HG03442 (cell line): ENCODE data around the gene RANBP17.
"Not testable (repeated sequence)": the region's sequence is repeated elsewhere in the genome, so short reads cannot be mapped to it uniquely, and the experiment has no call there.

Source experiments
- ATAC-seq: cut with Tn5 transposase; IDR thresholded peaks from one replicate; pipeline ENCODE4 v1.9.1; 2021; ENCODE audit warnings: mild to moderate bottlenecking, moderate library complexity; ENCODE audit not compliant: unreplicated experiment

Gene RANBP17

GRCh38 chr5:170937914-170938313 is 76.1 kb downstream of the RANBP17 start:
- no peak for ATAC-seq

GRCh38 chr5:170939178-170939577 is 77.4 kb downstream of the RANBP17 start:
- no peak for ATAC-seq

DNA sequence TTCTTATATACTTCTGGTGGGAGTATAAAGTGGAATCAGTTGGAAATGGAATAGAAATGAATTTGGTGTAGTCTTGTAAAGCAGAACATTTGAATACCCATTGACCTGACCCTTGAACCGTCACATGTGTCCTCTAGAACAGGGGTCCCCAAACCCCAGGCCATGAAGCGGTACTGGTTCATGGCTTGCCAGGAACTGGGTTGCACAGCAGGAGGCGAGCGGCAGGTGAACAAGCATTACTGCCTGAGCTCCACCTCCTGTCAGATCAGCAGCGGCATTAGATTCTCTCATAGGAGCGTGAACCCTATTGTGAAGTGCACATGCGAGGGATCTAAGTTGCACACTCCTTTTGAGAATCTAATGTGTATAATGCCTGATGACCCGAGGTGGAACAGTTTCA is 80.0 kb downstream of the RANBP17 start:
- ATAC-seq, result no peak

GRCh38 chr5:170945275-170945674 is 83.5 kb downstream of the RANBP17 start:
- ATAC-seq, result no peak

GRCh38 chr5:170960567-170960966 is 98.7 kb downstream of the RANBP17 start:
- no peak for ATAC-seq

GRCh38 chr5:170963521-170963920 is 101.7 kb downstream of the RANBP17 start:
- ATAC-seq, result no peak

DNA sequence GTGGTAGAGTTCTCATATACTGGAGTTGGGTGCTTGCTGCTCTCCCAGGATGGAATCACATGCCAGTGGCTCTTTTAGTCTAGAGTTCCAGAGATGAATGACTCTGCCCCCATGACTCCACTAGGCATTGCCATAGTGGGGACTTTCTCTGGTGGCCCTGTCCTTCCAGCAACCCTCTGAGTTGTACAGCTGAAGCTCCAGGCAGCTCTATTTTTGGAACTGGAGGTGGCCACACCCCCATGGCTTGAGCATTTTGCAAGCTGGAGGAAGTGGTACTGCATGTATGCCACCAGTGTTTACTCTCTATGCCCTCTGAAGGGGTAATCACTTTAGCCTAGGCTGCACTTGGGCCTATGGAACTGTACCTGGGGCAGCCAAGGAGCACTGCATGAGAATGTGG is 112.6 kb downstream of the RANBP17 start:
- no peak for ATAC-seq

GRCh38 chr5:170980261-170980660 is 118.4 kb downstream of the RANBP17 start:
- ATAC-seq, result not testable (repeated sequence)

GRCh38 chr5:170985486-170985885 is 123.7 kb downstream of the RANBP17 start:
- no peak for ATAC-seq

DNA sequence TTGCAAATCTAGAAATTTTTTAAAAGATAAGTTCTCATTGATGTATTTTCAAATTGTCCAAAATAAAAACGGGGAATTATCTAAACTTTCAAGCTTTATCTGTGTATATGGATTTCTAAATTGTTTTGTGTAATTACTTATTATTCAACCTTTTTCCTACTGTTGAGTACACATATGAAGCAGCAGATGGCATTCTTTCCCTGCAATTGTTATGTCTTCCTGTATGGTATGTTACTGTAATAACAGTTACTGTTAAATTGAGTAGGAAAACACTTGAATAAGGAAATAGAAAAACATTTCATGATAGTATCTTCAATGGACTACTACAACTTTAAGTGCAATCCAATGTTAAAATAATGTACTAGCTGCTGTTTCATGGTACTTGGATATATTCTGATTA is 124.8 kb downstream of the RANBP17 start:
- no peak for ATAC-seq

GRCh38 chr5:170993476-170993875 is 131.7 kb downstream of the RANBP17 start:
- ATAC-seq, result no peak

- no peak for ATAC-seq
Measured at GRCh38 chr5:171010086-171010485, 148.3 kb downstream of the RANBP17 start.

DNA sequence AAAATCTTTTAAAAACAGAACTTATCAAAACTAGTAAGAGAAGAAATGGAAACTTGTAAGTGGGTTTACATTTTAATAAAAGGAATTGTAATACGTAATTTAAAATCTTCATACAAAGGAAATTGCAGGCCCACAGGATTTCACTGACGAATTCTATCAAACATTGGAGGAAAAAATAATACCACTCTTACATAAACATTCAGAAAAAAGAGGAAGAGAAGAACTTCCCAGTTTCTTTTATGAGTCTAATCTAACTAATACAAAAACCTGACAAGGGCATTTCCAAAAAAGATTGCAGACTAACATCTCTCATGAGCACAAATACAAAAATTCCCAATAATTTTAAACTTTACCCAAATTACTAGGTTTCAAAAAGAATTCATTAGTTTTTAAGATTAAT is 149.0 kb downstream of the RANBP17 start:
- no peak for ATAC-seq

- no peak for ATAC-seq
Measured at GRCh38 chr5:171023508-171023907, 161.7 kb downstream of the RANBP17 start.

DNA sequence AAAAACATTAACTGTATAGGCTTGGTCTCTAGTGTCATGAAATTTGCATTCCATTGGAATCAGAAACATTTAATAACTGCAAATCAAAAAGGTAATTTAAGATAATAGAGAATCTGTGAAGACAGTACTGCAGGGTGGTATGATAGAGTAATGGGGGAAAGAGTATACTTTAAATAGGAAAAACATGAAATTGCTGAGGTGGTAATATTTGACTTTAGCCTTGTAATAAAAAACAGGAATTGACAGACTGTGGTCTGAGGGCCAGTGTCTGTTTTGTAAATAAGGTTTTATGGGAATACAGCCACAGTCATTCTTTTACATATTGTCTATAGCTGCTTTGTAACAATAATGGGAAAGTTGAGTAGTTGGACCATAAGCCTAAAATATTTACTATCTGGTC is 162.3 kb downstream of the RANBP17 start:
- no peak for ATAC-seq

DNA sequence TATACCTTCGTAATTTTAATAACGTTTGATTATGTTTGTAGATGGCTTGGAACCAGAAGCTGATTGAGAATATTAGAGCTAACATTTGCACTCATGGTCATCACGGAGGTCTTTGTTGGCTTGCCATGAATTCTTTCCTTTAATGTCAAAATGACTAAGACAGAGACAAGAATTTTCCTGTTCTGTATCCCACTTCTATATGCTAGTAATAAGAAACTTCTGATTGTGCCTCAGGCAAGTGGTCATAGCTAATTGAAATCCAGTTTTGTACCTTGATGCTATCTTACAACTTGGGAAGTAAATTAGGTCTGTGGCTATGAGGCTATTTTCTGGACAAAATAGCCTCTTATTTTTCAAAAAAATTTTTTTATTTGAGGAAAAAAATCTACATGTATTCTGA is 167.6 kb downstream of the RANBP17 start:
- ATAC-seq, result no peak

DNA sequence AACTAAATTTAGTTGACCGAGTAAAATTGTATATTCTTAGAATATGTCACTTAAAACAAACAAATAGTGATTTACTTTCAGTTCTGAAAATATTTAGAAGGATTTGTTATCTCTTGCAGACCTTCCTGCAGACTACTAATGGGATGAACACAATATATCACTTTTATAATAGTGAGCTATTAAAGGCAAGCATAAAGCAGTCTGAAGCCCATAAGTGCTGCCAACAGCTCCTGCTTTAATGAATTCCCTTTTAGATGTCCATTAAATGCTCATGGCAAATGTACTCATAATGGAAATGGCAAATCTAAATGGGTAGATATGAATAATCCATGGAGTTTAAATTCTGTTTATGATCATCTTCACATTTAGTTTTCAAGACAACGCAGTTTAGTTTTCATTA is 170.2 kb downstream of the RANBP17 start:
- ATAC-seq, result no peak

- no peak for ATAC-seq
Measured at GRCh38 chr5:171032435-171032973, 170.7 kb downstream of the RANBP17 start.

GRCh38 chr5:171041893-171042292 is 180.1 kb downstream of the RANBP17 start:
- ATAC-seq, result not testable (repeated sequence)

GRCh38 chr5:171050916-171051315 is 189.1 kb downstream of the RANBP17 start:
- ATAC-seq, result no peak

DNA sequence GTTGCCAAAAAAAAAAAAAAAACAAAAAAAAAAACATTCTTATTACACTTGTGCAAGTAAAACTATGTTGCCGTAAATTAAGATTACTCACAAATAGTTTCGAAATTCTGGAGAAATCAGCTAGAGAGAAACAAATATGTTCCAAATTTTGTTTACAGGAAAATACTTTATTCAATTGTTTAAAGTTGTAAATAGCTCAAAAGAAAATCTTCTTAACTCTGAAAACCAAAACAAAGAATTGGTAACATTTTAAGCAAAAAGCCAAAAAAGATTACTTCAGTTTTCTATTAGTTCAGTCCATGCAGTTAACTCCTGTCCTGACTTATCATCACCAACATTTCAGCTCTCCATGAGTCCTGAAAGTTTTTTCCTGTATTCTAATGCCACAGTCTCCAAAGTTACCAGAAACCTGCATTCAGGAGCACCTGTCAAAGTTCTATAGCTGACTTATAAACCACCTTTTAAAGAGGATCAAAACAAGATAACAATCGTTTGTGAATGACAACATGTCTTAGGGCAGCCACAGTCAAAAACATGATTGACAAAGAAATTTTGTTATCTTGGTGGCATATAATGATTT is 194.1 kb downstream of the RANBP17 start:
- no peak for ATAC-seq

DNA sequence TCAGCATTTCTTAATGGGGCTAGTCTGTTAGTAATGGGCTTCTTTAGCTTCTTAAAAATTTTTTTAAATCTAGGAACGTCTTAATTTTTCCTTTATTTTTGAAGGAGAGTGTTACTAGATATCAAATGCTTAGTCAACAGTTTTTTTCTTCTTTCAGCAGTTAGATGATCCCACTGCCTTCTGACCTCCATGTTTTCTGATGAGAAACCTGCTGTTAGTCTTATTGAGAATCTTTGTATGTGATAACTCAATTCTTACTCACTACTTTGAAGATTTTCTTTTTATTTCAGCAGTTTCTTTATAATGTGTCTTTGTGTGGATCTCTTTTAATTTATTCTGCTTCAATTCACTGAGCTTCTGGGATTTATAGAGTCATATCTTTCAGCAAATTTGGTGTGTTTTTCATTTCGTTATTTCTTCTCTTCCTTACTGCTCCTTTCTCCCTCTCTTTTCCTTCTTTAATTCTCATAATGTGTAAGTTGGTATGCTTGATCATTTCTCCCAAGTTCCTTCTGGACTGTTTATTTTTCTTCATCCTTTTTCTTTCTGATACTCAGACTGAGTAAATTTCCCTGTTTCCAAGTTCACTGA is 205.8 kb downstream of the RANBP17 start:
- ATAC-seq, result no peak

DNA sequence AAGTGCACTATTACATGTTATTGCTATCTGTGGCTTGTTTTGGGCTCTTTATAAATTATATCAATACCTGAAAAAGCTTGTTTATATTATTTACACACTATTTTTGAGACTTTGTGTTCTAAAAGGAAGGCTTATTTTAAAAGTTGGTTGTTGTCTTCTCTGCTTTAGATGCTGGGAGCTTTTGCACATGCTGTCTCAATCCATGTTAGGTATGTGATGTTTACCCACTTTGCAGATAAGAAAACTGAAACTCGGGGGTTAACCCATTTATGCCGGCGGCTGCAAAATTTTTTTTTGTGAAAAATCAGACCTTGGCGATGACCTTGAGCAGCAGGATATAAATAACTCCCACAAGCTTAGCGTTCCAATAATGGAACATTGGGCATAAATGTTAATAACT is 212.9 kb downstream of the RANBP17 start:
- ATAC-seq, result no peak
